WTC11 (cell line): Measurements from ENCODE around the gene ZNF500. TPM values are rescaled to one million over a fixed set of nuclear protein-coding genes. Genes with fewer than 3 reads are reported as not detected.

Source experiments
- ATAC-seq: fragments of 200-7000 bp; cut with Tn5 transposase; 2 replicates; pipeline ENCODE4 v1.10.0; 2021; ENCODE audit warnings: mild to moderate bottlenecking, moderate library complexity
- CTCF ChIA-PET: fragments of 300-600 bp; sonication (Branson Sonifier 250); formaldehyde crosslinking; loops from one replicate; lab custom pipeline; 2021; ENCODE audit warnings: antibody characterized with exemption; lab: Charles Lee
- POLR2A ChIA-PET: fragments of 350-600 bp; sonication (Branson Sonifier 250); formaldehyde crosslinking; loops from one replicate; lab custom pipeline; 2021; ENCODE audit warnings: antibody characterized with exemption; lab: Charles Lee
- DNase-seq: peaks from one replicate; pipeline ENCODE4 v3.0.0; 2021; ENCODE audit warnings: low spot score
- H3K27ac Mint-ChIP-seq: 2 replicates; pipeline ENCODE4 v1.8.0; 2021; ENCODE audit warnings: mixed read lengths
- H3K27me3 Mint-ChIP-seq: 2 replicates; pipeline ENCODE4 v1.8.0; 2021; ENCODE audit warnings: low read depth, mild to moderate bottlenecking, moderate library complexity, mixed read lengths
- H3K36me3 Mint-ChIP-seq: 2 replicates; pipeline ENCODE4 v1.8.0; 2021; ENCODE audit warnings: mixed read lengths
- H3K4me1 Mint-ChIP-seq: 2 replicates; pipeline ENCODE4 v1.8.0; 2022; ENCODE audit warnings: mixed read lengths
- H3K4me3 Mint-ChIP-seq: 2 replicates; pipeline ENCODE4 v1.8.0; 2021; ENCODE audit warnings: mild to moderate bottlenecking, moderate library complexity, mixed read lengths
- H3K9me3 Mint-ChIP-seq: 2 replicates; pipeline ENCODE4 v1.8.0; 2021; ENCODE audit warnings: mixed read lengths
- ATF1 ChIP-seq: sonication (generic); formaldehyde crosslinking; IDR thresholded peaks from 2 replicates; pipeline ENCODE4 v1.8.1; 2023; ENCODE audit warnings: mild to moderate bottlenecking, moderate library complexity, missing genetic modification reagents
- CREB1 ChIP-seq: sonication (generic); formaldehyde crosslinking; IDR thresholded peaks from 2 replicates; pipeline ENCODE4 v1.8.0; 2023; ENCODE audit warnings: mild to moderate bottlenecking, missing genetic modification reagents
- EMX1 ChIP-seq: fragments of 250-450 bp; sonication (Bioruptor Pico); IDR thresholded peaks from 2 replicates; pipeline ENCODE4 v1.8.0; 2021; ENCODE audit warnings: mild to moderate bottlenecking
- FOXK1 ChIP-seq: sonication (generic); formaldehyde crosslinking; IDR thresholded peaks from 2 replicates; pipeline ENCODE4 v1.8.0; 2022; ENCODE audit warnings: mild to moderate bottlenecking, moderate library complexity, missing genetic modification reagents
- FOXP1 ChIP-seq: sonication (generic); formaldehyde crosslinking; IDR thresholded peaks from 2 replicates; pipeline ENCODE4 v1.8.0; 2022; ENCODE audit warnings: missing genetic modification reagents, mild to moderate bottlenecking, moderate library complexity, borderline replicate concordance
- GTF2I ChIP-seq: fragments of 250-450 bp; sonication (Bioruptor Pico); conservative IDR thresholded peaks from 2 replicates; pipeline ENCODE4 v1.4.0; 2021; ENCODE audit warnings: mild to moderate bottlenecking
- JUN ChIP-seq: sonication (generic); formaldehyde crosslinking; IDR thresholded peaks from 2 replicates; pipeline ENCODE4 v1.8.0; 2023; ENCODE audit warnings: mild to moderate bottlenecking, missing genetic modification reagents
- NR2C2 ChIP-seq: sonication (generic); formaldehyde crosslinking; IDR thresholded peaks from 2 replicates; pipeline ENCODE4 v1.8.0; 2022; ENCODE audit warnings: mild to moderate bottlenecking, missing genetic modification reagents
- OVOL2 ChIP-seq: fragments of 250-450 bp; sonication (Bioruptor Pico); IDR thresholded peaks from 2 replicates; pipeline ENCODE4 v1.9.0; 2021; ENCODE audit warnings: mild to moderate bottlenecking, borderline replicate concordance
- PRRX2 ChIP-seq: fragments of 250-450 bp; sonication (Bioruptor Pico); IDR thresholded peaks from 2 replicates; pipeline ENCODE4 v1.8.0; 2021; ENCODE audit warnings: mild to moderate bottlenecking
- ZNF121 ChIP-seq: sonication (generic); formaldehyde crosslinking; IDR thresholded peaks from 2 replicates; pipeline ENCODE4 v1.8.0; 2023; ENCODE audit warnings: missing genetic modification reagents
- ZNF263 ChIP-seq: sonication (generic); formaldehyde crosslinking; IDR thresholded peaks from 2 replicates; pipeline ENCODE4 v1.8.1; 2022; ENCODE audit warnings: low read depth, mild to moderate bottlenecking, moderate library complexity, missing genetic modification reagents
- ZNF671 ChIP-seq: fragments of 250-450 bp; sonication (Bioruptor Pico); IDR thresholded peaks from 2 replicates; pipeline ENCODE4 v1.8.0; 2021; ENCODE audit warnings: mild to moderate bottlenecking
- total RNA-seq: library from RNA; stranded (reverse); gene quantifications from 3 replicates; pipeline ENCODE4 v1.2.3, GENCODE V29; 2021
- TF ChIP-seq, protein P1 (sequence below): sonication (generic); formaldehyde crosslinking; IDR thresholded peaks from 2 replicates; pipeline ENCODE4 v1.8.0; 2023; ENCODE audit warnings: missing genetic modification reagents
- TF ChIP-seq, protein P2 (sequence below): sonication (generic); formaldehyde crosslinking; IDR thresholded peaks from 2 replicates; pipeline ENCODE4 v1.8.1; 2023; ENCODE audit warnings: mild to moderate bottlenecking, missing genetic modification reagents, borderline replicate concordance
- TF ChIP-seq, protein P3 (sequence below): sonication (generic); formaldehyde crosslinking; IDR thresholded peaks from 2 replicates; pipeline ENCODE4 v1.8.1; 2023; ENCODE audit warnings: mild to moderate bottlenecking, missing genetic modification reagents, moderate library complexity
- TF ChIP-seq, protein P4 (sequence below): sonication (generic); formaldehyde crosslinking; IDR thresholded peaks from 2 replicates; pipeline ENCODE4 v1.8.1; 2022; ENCODE audit warnings: mild to moderate bottlenecking, moderate library complexity, missing genetic modification reagents
- TF ChIP-seq, protein P5 (sequence below): fragments of 250-450 bp; sonication (Bioruptor Pico); IDR thresholded peaks from 2 replicates; pipeline ENCODE4 v1.9.0; 2021; ENCODE audit warnings: mild to moderate bottlenecking
- TF ChIP-seq, protein P6 (sequence below): fragments of 250-450 bp; sonication (Bioruptor Pico); IDR thresholded peaks from 2 replicates; pipeline ENCODE4 v1.8.0; 2021; ENCODE audit warnings: mild to moderate bottlenecking
- TF ChIP-seq, protein P7 (sequence below): fragments of 250-450 bp; sonication (Bioruptor Pico); IDR thresholded peaks from 2 replicates; pipeline ENCODE4 v2.1.2; 2022; ENCODE audit warnings: mild to moderate bottlenecking, moderate library complexity
- TF ChIP-seq, protein P8 (sequence below): sonication (generic); formaldehyde crosslinking; IDR thresholded peaks from 2 replicates; pipeline ENCODE4 v1.8.0; 2023; ENCODE audit warnings: mild to moderate bottlenecking, missing genetic modification reagents

The ZNF500 gene
- total RNA-seq, 1 experiment from 2014 or later, result 19.9 TPM

DNA sequence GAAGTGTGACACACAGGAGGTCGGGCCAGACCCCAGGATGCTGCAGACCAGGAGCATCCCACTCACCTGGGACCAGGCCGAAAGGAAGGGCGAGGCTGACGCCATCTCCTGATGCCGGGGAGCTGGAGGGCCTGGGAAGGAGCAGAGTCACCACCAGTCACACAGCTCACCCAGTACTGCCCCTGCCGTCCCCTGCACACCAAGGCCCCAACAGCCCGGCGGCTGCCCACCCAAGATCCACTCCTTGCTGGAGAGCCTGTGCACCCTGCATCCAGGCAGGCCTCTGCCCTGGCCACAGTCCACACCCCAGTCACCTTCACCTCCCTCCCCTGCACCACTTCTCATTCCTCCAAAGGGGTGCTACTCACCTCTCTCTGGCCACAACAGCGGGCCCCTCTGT lies 4.8 kb downstream of the ZNF500 start (continued):
- TF ChIP-seq FOXP1 (CRISPR knock-in tag) (no peak), JUN (no peak), PRRX2 (no peak)
- TF ChIP-seq, protein P1, sequence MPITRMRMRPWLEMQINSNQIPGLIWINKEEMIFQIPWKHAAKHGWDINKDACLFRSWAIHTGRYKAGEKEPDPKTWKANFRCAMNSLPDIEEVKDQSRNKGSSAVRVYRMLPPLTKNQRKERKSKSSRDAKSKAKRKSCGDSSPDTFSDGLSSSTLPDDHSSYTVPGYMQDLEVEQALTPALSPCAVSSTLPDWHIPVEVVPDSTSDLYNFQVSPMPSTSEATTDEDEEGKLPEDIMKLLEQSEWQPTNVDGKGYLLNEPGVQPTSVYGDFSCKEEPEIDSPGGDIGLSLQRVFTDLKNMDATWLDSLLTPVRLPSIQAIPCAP (CRISPR knock-in tag), result no peak
- TF ChIP-seq, all 79 proteins: peak for 0

DNA sequence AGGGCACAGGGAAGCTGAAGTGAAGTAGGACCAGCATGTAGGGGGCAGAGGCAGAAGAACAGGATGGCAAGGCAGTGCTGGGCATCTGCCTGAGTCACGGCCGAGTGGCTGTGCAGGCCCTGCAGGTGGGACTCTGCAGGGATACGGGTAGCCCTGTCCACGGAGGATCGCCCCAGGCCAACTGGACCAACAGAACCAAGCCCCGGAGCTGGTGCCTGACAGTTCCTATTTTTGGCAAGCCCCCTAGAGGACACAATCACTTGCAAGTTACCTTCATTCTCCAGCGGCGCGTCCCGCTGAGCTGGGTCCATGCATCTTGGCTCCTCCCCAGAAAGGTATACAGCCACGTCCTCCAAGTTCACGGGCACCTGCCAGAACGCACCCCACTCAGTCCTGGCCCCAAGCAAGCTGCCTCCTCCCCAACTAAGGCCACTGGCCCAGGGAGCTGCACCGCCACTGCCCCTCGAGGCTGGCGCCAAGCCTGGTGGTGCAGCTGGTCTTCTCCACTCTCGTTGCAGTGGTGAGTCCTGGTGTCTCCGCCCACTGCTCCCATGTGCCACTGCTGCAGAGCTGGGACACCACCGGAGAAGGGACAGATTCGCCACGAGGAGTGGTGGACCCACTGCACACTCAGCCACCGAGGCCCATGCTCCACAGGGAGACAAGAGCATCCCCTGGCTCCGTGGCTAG lies 6.6 kb downstream of the ZNF500 start:
- peaks cover 54% of the 10 kb centered on the region for H3K36me3 Mint-ChIP-seq
- CTCF ChIA-PET, result interaction anchor here (0.7 to 1.1 kb wide), 4 partner anchors 8 to 66 kb away, joined by 3 to 4 read pairs (median 4); no protein-coding TSS in a partner anchor
- H3K27ac Mint-ChIP-seq, result no peak overlapping the region
- no peaks in the 10 kb centered on the region for H3K27me3 Mint-ChIP-seq
- TF ChIP-seq, protein P2, sequence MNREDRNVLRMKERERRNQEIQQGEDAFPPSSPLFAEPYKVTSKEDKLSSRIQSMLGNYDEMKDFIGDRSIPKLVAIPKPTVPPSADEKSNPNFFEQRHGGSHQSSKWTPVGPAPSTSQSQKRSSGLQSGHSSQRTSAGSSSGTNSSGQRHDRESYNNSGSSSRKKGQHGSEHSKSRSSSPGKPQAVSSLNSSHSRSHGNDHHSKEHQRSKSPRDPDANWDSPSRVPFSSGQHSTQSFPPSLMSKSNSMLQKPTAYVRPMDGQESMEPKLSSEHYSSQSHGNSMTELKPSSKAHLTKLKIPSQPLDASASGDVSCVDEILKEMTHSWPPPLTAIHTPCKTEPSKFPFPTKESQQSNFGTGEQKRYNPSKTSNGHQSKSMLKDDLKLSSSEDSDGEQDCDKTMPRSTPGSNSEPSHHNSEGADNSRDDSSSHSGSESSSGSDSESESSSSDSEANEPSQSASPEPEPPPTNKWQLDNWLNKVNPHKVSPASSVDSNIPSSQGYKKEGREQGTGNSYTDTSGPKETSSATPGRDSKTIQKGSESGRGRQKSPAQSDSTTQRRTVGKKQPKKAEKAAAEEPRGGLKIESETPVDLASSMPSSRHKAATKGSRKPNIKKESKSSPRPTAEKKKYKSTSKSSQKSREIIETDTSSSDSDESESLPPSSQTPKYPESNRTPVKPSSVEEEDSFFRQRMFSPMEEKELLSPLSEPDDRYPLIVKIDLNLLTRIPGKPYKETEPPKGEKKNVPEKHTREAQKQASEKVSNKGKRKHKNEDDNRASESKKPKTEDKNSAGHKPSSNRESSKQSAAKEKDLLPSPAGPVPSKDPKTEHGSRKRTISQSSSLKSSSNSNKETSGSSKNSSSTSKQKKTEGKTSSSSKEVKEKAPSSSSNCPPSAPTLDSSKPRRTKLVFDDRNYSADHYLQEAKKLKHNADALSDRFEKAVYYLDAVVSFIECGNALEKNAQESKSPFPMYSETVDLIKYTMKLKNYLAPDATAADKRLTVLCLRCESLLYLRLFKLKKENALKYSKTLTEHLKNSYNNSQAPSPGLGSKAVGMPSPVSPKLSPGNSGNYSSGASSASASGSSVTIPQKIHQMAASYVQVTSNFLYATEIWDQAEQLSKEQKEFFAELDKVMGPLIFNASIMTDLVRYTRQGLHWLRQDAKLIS (CRISPR knock-in tag), result no peak
- TF ChIP-seq, protein P3, sequence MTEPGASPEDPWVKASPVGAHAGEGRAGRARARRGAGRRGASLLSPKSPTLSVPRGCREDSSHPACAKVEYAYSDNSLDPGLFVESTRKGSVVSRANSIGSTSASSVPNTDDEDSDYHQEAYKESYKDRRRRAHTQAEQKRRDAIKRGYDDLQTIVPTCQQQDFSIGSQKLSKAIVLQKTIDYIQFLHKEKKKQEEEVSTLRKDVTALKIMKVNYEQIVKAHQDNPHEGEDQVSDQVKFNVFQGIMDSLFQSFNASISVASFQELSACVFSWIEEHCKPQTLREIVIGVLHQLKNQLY, result no peak
- TF ChIP-seq, protein P4, sequence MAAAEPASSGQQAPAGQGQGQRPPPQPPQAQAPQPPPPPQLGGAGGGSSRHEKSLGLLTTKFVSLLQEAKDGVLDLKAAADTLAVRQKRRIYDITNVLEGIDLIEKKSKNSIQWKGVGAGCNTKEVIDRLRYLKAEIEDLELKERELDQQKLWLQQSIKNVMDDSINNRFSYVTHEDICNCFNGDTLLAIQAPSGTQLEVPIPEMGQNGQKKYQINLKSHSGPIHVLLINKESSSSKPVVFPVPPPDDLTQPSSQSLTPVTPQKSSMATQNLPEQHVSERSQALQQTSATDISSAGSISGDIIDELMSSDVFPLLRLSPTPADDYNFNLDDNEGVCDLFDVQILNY (CRISPR knock-in tag), result no peak
- TF ChIP-seq FOXK1, result no peak
- TF ChIP-seq, protein P5, sequence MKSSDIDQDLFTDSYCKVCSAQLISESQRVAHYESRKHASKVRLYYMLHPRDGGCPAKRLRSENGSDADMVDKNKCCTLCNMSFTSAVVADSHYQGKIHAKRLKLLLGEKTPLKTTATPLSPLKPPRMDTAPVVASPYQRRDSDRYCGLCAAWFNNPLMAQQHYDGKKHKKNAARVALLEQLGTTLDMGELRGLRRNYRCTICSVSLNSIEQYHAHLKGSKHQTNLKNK (CRISPR knock-in tag), result no peak
- no peak for TF ChIP-seq NR2C2 (CRISPR knock-in tag)
- TF ChIP-seq, protein P6, sequence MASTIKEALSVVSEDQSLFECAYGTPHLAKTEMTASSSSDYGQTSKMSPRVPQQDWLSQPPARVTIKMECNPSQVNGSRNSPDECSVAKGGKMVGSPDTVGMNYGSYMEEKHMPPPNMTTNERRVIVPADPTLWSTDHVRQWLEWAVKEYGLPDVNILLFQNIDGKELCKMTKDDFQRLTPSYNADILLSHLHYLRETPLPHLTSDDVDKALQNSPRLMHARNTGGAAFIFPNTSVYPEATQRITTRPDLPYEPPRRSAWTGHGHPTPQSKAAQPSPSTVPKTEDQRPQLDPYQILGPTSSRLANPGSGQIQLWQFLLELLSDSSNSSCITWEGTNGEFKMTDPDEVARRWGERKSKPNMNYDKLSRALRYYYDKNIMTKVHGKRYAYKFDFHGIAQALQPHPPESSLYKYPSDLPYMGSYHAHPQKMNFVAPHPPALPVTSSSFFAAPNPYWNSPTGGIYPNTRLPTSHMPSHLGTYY (CRISPR knock-in tag), result no peak
- TF ChIP-seq, all 79 proteins: peak for 0
- no peak for ATAC-seq
- H3K4me3 Mint-ChIP-seq, result no peak overlapping the region
- no peaks in the 10 kb centered on the region for H3K4me1 Mint-ChIP-seq
- H3K9me3 Mint-ChIP-seq, result peaks cover 6% of the 10 kb centered on the region
- POLR2A ChIA-PET, result interaction anchor here (0.6 kb wide), 1 partner anchor 226 kb away, joined by 3 read pairs; no protein-coding TSS in a partner anchor
- DNase-seq, result no peak

DNA sequence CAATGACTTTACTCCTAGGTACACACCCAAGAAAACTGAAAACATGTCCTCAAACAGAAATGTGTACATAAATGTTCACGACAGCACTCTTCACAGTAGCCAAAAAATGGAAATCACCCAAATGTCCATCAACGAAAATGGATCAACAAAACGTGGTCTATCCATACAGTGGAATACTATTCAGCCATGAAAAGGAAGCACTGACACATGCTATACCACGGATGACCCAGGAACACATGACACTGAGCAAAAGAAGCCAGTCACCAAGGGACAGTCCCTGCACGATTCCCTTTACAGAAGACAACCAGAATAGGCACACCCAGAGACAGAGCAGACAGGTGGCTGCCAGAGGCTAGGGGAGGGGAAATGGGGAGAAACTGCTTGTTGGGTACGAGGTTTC lies 11.3 kb downstream of the ZNF500 start:
- Mint-ChIP-seq H3K9me3 (peaks cover 6% of the 10 kb centered on the region), H3K36me3 (peaks cover 61% of the 10 kb centered on the region), H3K27ac (no peak overlapping the region), H3K4me3 (no peak overlapping the region), H3K4me1 (no peaks in the 10 kb centered on the region), H3K27me3 (no peaks in the 10 kb centered on the region)
- ATAC-seq (no peak), DNase-seq (no peak)
- CTCF ChIA-PET, result no interaction called here
- POLR2A ChIA-PET, result no interaction called here
- TF ChIP-seq ZNF671 (CRISPR knock-in tag) (no peak), PRRX2 (no peak), ZNF263 (CRISPR knock-in tag) (no peak), ATF1 (CRISPR knock-in tag) (no peak), ZNF121 (no peak), OVOL2 (CRISPR knock-in tag) (no peak), EMX1 (CRISPR knock-in tag) (no peak), CREB1 (no peak), GTF2I (CRISPR knock-in tag) (no peak)
- TF ChIP-seq, protein P7, sequence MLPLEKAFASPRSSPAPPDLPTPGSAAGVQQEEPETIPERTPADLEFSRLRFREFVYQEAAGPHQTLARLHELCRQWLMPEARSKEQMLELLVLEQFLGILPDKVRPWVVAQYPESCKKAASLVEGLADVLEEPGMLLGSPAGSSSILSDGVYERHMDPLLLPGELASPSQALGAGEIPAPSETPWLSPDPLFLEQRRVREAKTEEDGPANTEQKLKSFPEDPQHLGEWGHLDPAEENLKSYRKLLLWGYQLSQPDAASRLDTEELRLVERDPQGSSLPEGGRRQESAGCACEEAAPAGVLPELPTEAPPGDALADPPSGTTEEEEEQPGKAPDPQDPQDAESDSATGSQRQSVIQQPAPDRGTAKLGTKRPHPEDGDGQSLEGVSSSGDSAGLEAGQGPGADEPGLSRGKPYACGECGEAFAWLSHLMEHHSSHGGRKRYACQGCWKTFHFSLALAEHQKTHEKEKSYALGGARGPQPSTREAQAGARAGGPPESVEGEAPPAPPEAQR (CRISPR knock-in tag), result no peak
- TF ChIP-seq, protein P8, sequence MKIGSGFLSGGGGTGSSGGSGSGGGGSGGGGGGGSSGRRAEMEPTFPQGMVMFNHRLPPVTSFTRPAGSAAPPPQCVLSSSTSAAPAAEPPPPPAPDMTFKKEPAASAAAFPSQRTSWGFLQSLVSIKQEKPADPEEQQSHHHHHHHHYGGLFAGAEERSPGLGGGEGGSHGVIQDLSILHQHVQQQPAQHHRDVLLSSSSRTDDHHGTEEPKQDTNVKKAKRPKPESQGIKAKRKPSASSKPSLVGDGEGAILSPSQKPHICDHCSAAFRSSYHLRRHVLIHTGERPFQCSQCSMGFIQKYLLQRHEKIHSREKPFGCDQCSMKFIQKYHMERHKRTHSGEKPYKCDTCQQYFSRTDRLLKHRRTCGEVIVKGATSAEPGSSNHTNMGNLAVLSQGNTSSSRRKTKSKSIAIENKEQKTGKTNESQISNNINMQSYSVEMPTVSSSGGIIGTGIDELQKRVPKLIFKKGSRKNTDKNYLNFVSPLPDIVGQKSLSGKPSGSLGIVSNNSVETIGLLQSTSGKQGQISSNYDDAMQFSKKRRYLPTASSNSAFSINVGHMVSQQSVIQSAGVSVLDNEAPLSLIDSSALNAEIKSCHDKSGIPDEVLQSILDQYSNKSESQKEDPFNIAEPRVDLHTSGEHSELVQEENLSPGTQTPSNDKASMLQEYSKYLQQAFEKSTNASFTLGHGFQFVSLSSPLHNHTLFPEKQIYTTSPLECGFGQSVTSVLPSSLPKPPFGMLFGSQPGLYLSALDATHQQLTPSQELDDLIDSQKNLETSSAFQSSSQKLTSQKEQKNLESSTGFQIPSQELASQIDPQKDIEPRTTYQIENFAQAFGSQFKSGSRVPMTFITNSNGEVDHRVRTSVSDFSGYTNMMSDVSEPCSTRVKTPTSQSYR (CRISPR knock-in tag), result no peak
